CD4-positive, alpha-beta T cell treated with Interleukin-15 for 4 hours (primary cell): ENCODE data around the gene CLCF1.
"Not testable (repeated sequence)": the region's sequence is repeated elsewhere in the genome, so short reads cannot be mapped to it uniquely, and the experiment has no call there.

Experiments used
- DNase-seq: peaks from one replicate; pipeline ENCODE4 v3.0.0-alpha.2; 2020; ENCODE audit warnings: low spot score

The CLCF1 gene

GRCh38 chr11:67322049-67322448 lies 51.3 kb downstream of the CLCF1 start:
- no peak for DNase-seq

GRCh38 chr11:67321313-67321871 lies 52.0 kb downstream of the CLCF1 start:
- DNase-seq, result no peak

GRCh38 chr11:67320691-67321090 lies 52.7 kb downstream of the CLCF1 start:
- no peak for DNase-seq

- DNase-seq, result no peak
Measured at GRCh38 chr11:67320011-67320410, 53.4 kb downstream of the CLCF1 start.

- DNase-seq, result not testable (repeated sequence)
Measured at GRCh38 chr11:67318876-67319275, 54.5 kb downstream of the CLCF1 start.

GRCh38 chr11:67317888-67318555 lies 55.4 kb downstream of the CLCF1 start:
- no peak for DNase-seq

- DNase-seq, result peak; percentile 99
Measured at GRCh38 chr11:67317205-67317887, 56.1 kb downstream of the CLCF1 start.

- DNase-seq, result no peak
Measured at GRCh38 chr11:67316882-67317204, 56.6 kb downstream of the CLCF1 start.

- DNase-seq, result no peak
Measured at GRCh38 chr11:67315325-67315909, 58.0 kb downstream of the CLCF1 start.

GRCh38 chr11:67314218-67314617 lies 59.2 kb downstream of the CLCF1 start:
- DNase-seq, result no peak
